ENCODE results near the gene LILRA6. TPM values are rescaled to one million over a fixed set of nuclear protein-coding genes. Genes with fewer than 3 reads are reported as not detected.
A peak's percentile ranks its signal among the peaks of the same experiment; 100 is the strongest.

The LILRA6 gene
- polyA plus RNA-seq, 1 donor from 2014 or later = not detected

GRCh38 chr19:54193011-54193410, 49.6 kb downstream of the LILRA6 start:
- Histone ChIP-seq H3K9me2 (ENCODE audit: insufficient read depth, low read length) (no peaks in the 10 kb centered on the region), H3K9me3 (ENCODE audit: low read length) (no peaks in the 10 kb centered on the region), H2AFZ (ENCODE audit: low read depth, low read length) (no peak overlapping the region), H3K4me2 (ENCODE audit: low read length) (no peak overlapping the region), H3K79me2 (replicated peaks; ENCODE audit: insufficient read depth, low read length) (peaks cover 16% of the 10 kb centered on the region), H3F3A (ENCODE audit: insufficient read depth, low read length, poor library complexity, severe bottlenecking) (no peaks in the 10 kb centered on the region), H3K36me3 (ENCODE audit: insufficient read depth, low read length) (no peaks in the 10 kb centered on the region), H3K27me3 (ENCODE audit: insufficient read depth, low read depth, low read length) (no peaks in the 10 kb centered on the region), H3K4me3 (ENCODE audit: low read length) (no peak overlapping the region), H3K27ac (ENCODE audit: low read length) (no peak overlapping the region), H3K9ac (ENCODE audit: low read length) (no peak overlapping the region), H4K20me1 (ENCODE audit: insufficient read depth) (no peaks in the 10 kb centered on the region)
- no peak for TF ChIP-seq RAD21 (conservative IDR thresholded peaks at IDR 0.05)
- no peak for TF ChIP-seq REST (IDR thresholded peaks at IDR 0.05; ENCODE audit: borderline replicate concordance)
- no peak for TF ChIP-seq CTCF (IDR thresholded peaks at IDR 0.05; ENCODE audit: poor library complexity, severe bottlenecking)
- TF ChIP-seq POLR2AphosphoS5 (IDR thresholded peaks at IDR 0.05) = no peak
- TF ChIP-seq EP300 (conservative IDR thresholded peaks at IDR 0.05; ENCODE audit: poor library complexity, severe bottlenecking) = no peak
- no peak for TF ChIP-seq TAF1 (IDR thresholded peaks at IDR 0.05; ENCODE audit: low read depth)
- TF ChIP-seq EZH2 (IDR thresholded peaks at IDR 0.05; ENCODE audit: borderline replicate concordance, insufficient read depth, low read length, poor library complexity, severe bottlenecking) = no peak
- no peak for TF ChIP-seq SMC3 (conservative IDR thresholded peaks at IDR 0.05; ENCODE audit: poor library complexity)

- H3K4me3 ChIP-seq (ENCODE audit: low read length) = peak overlapping the region; percentile 99
- peak overlapping the region; percentile 95 for H3K4me2 ChIP-seq (ENCODE audit: low read length)
- H3K9me2 ChIP-seq (ENCODE audit: insufficient read depth, low read length) = no peaks in the 10 kb centered on the region
- H3K27ac ChIP-seq (ENCODE audit: low read length) = peak overlapping the region; percentile 95
- H3K36me3 ChIP-seq (ENCODE audit: insufficient read depth, low read length) = no peaks in the 10 kb centered on the region
- H3K79me2 ChIP-seq (replicated peaks; ENCODE audit: insufficient read depth, low read length) = peaks cover 18% of the 10 kb centered on the region
- H3K27me3 ChIP-seq (ENCODE audit: insufficient read depth, low read depth, low read length) = no peaks in the 10 kb centered on the region
- TF ChIP-seq SMC3 (conservative IDR thresholded peaks at IDR 0.05; ENCODE audit: poor library complexity) (no peak), POLR2AphosphoS5 (IDR thresholded peaks at IDR 0.05) (no peak), TAF1 (IDR thresholded peaks at IDR 0.05; ENCODE audit: low read depth) (no peak), REST (IDR thresholded peaks at IDR 0.05; ENCODE audit: borderline replicate concordance) (no peak), RAD21 (conservative IDR thresholded peaks at IDR 0.05) (no peak), EP300 (conservative IDR thresholded peaks at IDR 0.05; ENCODE audit: poor library complexity, severe bottlenecking) (no peak), MXI1 (conservative IDR thresholded peaks at IDR 0.05; ENCODE audit: poor library complexity, severe bottlenecking) (no peak), EZH2 (IDR thresholded peaks at IDR 0.05; ENCODE audit: borderline replicate concordance, insufficient read depth, low read length, poor library complexity, severe bottlenecking) (no peak), CTCF (IDR thresholded peaks at IDR 0.05; ENCODE audit: poor library complexity, severe bottlenecking) (no peak)
- peak overlapping the region; percentile 92 for H3K9ac ChIP-seq (ENCODE audit: low read length)
- no peaks in the 10 kb centered on the region for H3K9me3 ChIP-seq (ENCODE audit: low read length)
- H2AFZ ChIP-seq (ENCODE audit: low read depth, low read length) = peak overlapping the region; percentile 80
- no peaks in the 10 kb centered on the region for H3F3A ChIP-seq (ENCODE audit: insufficient read depth, low read length, poor library complexity, severe bottlenecking)
- no peaks in the 10 kb centered on the region for H4K20me1 ChIP-seq (ENCODE audit: insufficient read depth)
Observed at GRCh38 chr19:54191811-54192453, 50.7 kb downstream of the LILRA6 start.
